GM18526 (cell line): ENCODE measurements around the gene UNC93B1.

ENCODE experiments used
- POLR2A ChIP-seq: IDR thresholded peaks from 3 replicates; pipeline ENCODE4 v1.6.1; 2011; ENCODE audit not compliant: insufficient read length; ENCODE audit errors: extremely low read depth

Gene UNC93B1

GRCh38 chr11:68016904-68017817, 13.3 kb upstream of the UNC93B1 start:
- no peak for TF ChIP-seq POLR2A

GRCh38 chr11:68016161-68016903, 12.4 kb upstream of the UNC93B1 start:
- no peak for TF ChIP-seq POLR2A

- no peak for TF ChIP-seq POLR2A
Measured at GRCh38 chr11:68015467-68015866, 11.6 kb upstream of the UNC93B1 start.

GRCh38 chr11:68014947-68015447, 11.1 kb upstream of the UNC93B1 start:
- TF ChIP-seq POLR2A = no peak

DNA sequence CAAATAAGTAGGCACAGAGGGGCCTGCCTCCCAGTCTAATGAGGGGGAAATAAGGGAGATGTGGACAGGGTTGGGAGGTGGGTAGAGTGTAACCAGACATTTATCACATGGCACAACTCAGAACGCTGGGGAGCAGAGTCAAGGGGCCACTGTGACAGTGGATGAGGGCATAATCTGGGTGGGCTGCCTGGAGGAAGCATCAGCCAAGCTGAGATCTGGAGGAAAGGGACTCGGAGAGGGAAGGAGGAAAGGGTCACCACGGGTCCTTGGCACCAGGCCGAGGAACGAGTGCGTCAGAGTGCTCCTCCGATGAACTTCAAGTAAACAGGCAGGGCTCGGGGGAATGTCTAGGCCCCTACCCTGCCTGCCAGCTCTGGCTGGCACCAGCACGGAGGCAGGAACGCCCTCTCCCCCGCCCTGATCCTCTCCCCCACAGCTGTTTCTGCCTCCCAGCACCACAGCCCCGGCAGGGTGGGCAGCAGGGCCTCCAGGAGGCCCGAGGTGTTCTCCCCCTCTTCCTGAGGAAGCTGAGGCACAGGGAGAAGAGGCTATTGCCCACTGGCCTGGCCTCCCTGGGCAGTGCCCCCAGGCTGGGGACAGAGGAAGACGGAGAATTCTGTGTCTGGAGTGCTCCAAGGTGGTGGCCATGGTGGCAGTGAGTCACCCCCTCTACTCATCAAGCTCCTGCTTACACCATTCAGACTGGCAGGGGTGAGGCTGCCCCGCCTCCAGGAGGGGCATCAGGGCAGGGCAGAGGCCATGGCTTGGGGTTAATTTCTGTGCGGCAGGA, 10.5 kb upstream of the UNC93B1 start:
- TF ChIP-seq POLR2A = no peak

GRCh38 chr11:68013611-68014156, 9.8 kb upstream of the UNC93B1 start:
- TF ChIP-seq POLR2A = no peak

DNA sequence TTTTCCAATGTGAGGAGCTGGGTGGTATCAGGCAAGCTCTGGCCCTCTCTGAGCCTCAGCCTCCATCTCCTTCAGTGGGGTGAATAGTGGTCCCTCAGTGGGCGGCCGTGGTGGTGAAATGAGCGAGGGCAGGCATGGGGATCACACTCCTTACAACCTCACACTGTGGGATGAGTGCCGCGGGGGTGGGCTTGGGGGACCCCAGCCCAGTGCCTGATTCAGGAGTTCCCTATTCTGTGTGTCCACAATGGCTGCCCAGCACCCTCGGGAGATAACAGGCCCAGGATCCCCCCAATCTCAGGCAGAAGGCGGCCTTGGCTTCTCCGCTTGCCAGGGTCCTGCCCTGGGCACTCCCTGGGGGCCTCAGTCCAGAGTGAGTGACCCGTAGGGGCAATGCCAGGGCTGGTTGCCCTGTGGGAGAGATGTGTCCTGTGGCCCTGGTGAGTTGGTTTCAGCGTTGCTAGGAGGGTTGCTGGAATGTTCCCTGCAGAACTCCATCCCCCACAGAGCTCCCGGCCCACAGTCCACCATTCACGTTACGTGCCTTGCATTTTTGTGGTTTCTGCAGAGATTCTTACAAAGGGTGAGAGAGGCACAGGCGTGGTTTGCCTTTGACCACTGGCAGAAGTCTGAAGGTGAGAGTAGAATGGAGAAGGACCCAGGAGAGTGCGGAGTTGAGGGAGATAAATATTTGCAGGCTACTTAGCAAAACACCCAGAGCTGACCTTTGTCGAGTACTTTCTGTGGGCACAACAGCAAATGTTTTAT, 9.1 kb upstream of the UNC93B1 start:
- no peak for TF ChIP-seq POLR2A

GRCh38 chr11:68012044-68012842, 8.3 kb upstream of the UNC93B1 start:
- no peak for TF ChIP-seq POLR2A

DNA sequence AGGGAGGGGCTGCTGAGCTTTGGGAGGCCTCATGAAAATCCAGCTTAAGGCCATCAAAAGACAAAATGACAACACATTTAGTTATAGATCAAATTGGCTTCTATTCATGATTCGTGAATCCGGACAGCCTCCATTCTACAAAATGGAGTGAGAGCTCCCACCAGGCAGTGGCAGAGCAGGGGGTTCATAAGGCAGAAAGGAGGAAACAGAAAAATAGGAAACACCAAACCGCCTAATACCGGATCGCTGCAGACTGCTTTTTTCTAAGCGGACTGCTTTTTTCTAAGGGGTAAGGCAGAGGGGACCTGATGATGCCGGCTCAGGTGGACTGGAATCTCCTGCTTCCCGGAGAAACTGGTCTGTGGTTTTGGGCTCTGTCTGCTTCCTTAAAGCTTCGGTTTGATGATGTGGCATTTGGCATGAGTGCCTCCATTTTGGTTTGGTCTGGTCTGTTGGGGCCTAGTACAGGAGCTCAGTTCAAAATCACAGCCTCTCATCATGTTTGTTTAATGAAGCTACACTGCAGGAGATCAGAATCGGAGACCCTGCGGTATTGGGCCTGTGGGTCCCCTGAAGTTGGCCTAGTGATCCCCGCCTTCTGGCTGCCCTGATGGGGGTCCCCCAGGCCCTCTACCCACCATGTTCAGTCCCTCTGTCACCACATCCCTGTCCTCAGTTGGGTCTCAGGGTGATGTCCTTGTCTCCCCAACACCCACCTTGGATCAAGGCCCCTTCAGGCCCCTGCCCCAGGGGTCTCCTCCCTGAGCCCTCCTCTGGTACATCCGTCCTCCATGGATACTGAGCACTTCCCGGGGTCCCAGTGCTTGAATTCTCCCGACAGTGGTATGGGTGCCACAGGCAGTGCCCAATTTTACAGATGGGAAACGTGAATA, 7.4 kb upstream of the UNC93B1 start:
- TF ChIP-seq POLR2A = no peak

GRCh38 chr11:68010090-68011041, 6.5 kb upstream of the UNC93B1 start, which contains the start of gene ALDH3B1:
Gene ALDH3B1 (plus strand): TSS chr11:68010327. CDS start chr11:68015298, 4,971 bp downstream.
- TF ChIP-seq POLR2A = no peak

DNA sequence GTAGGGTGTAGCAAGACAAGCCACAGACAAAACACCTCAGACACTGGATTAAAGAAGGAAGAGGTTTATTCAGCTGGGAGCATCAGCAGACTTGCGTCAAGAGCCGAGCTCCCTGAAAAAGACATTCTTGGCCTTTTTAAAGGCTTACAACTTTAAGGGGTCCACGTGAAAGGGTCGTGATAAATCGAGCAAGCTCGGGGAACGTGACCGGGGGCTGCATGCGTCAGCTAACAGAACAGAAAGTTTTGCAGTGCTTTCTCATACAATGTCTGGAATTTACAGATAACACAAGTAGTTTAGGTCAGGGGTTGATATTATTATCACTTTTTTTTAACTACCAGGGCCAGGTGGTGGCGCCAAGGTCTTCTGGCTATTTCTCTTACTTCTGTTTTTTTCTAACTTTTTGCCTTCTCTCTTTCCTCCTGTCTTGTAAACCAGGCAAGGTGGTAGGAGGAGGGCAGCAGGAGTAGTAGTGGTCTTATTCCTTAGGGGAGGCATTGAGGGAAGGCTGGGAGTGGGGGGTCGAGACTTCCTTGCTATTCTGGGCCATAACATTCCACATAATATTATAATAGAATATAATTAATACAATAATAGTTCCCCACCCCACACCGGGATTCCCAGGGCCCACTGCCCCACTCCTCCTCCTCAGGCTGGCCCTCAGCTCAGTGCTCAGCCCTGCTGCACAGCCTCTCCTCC, 5.6 kb upstream of the UNC93B1 start:
- TF ChIP-seq POLR2A = no peak
